GM23338 (cell line): Measurements from ENCODE around the gene ANKMY2. TPM values are rescaled to one million over a fixed set of nuclear protein-coding genes. Genes with fewer than 3 reads are reported as not detected.
"Not testable (repeated sequence)": the region's sequence is repeated elsewhere in the genome, so short reads cannot be mapped to it uniquely, and the experiment has no call there.

ENCODE experiments used
- ATAC-seq: fragments of 200-7000 bp; cut with Tn5 transposase; 3 replicates; pipeline ENCODE4 v1.9.1; 2020
- DNase-seq: peaks from one replicate; pipeline ENCODE4 v3.0.0-alpha.2; 2015; ENCODE audit warnings: low spot score
- H2AFZ ChIP-seq: fragments of 200-600 bp; sonication (generic); 2 replicates; pipeline ENCODE4 v1.8.0; 2016; ENCODE audit warnings: antibody characterized with exemption, mild to moderate bottlenecking, moderate library complexity
- H3F3A ChIP-seq: fragments of 200-600 bp; sonication (generic); replicated peaks from 2 replicates; pipeline ENCODE4 v1.8.0; 2017; ENCODE audit warnings: antibody characterized with exemption, mixed run types, low read depth
- H3K27ac ChIP-seq: fragments of 200-600 bp; sonication (generic); 2 replicates; pipeline ENCODE4 v1.6.1; 2016; ENCODE audit warnings: low read depth
- H3K27me3 ChIP-seq: fragments of 200-600 bp; sonication (generic); 2 replicates; pipeline ENCODE4 v1.8.0; 2016; ENCODE audit warnings: mild to moderate bottlenecking, mixed run types, moderate library complexity; ENCODE audit not compliant: insufficient read depth
- H3K36me3 ChIP-seq: fragments of 200-600 bp; sonication (generic); 2 replicates; pipeline ENCODE4 v1.8.0; 2016; ENCODE audit warnings: mild to moderate bottlenecking; ENCODE audit not compliant: insufficient read depth
- H3K4me1 ChIP-seq: fragments of 200-600 bp; sonication (generic); 2 replicates; pipeline ENCODE4 v1.8.0; 2016; ENCODE audit warnings: mild to moderate bottlenecking, moderate library complexity; ENCODE audit not compliant: insufficient read depth
- H3K4me2 ChIP-seq: fragments of 200-600 bp; sonication (generic); 2 replicates; pipeline ENCODE4 v1.7.1; 2017; ENCODE audit warnings: mixed run types
- H3K4me3 ChIP-seq: fragments of 200-600 bp; sonication (generic); 2 replicates; pipeline ENCODE4 v1.6.1; 2016; ENCODE audit warnings: mixed run types
- H3K79me2 ChIP-seq: fragments of 200-600 bp; sonication (generic); replicated peaks from 2 replicates; pipeline ENCODE4 v1.8.0; 2017; ENCODE audit warnings: mild to moderate bottlenecking; ENCODE audit not compliant: insufficient read depth
- H3K9me2 ChIP-seq: fragments of 200-600 bp; sonication (generic); 2 replicates; pipeline ENCODE4 v1.8.0; 2017; ENCODE audit not compliant: insufficient read depth
- H4K20me1 ChIP-seq: fragments of 200-600 bp; sonication (generic); replicated peaks from 2 replicates; pipeline ENCODE4 v1.8.0; 2017; ENCODE audit warnings: mild to moderate bottlenecking; ENCODE audit not compliant: insufficient read depth
- H3K27ac Mint-ChIP-seq: 2 replicates; pipeline ENCODE4 v1.8.0; 2020; ENCODE audit warnings: inconsistent platforms, mild to moderate bottlenecking, moderate library complexity, mixed read lengths
- H3K27me3 Mint-ChIP-seq: 3 replicates; pipeline ENCODE4 v1.8.0; 2022; ENCODE audit warnings: low read depth, mild to moderate bottlenecking, moderate library complexity, mixed read lengths, inconsistent platforms; ENCODE audit not compliant: insufficient read depth, poor library complexity
- H3K36me3 Mint-ChIP-seq: 3 replicates; pipeline ENCODE4 v1.8.0; 2021; ENCODE audit warnings: low read depth, mild to moderate bottlenecking, inconsistent platforms, moderate library complexity, mixed read lengths
- H3K4me1 Mint-ChIP-seq: 3 replicates; pipeline ENCODE4 v1.8.0; 2020; ENCODE audit warnings: mild to moderate bottlenecking, inconsistent platforms, mixed read lengths
- H3K4me3 Mint-ChIP-seq: 3 replicates; pipeline ENCODE4 v1.8.0; 2021; ENCODE audit warnings: moderate library complexity, mild to moderate bottlenecking, inconsistent platforms, mixed read lengths
- H3K9me3 Mint-ChIP-seq: 3 replicates; pipeline ENCODE4 v1.8.0; 2020; ENCODE audit warnings: moderate library complexity, mild to moderate bottlenecking, inconsistent platforms, mixed read lengths
- CREB1 ChIP-seq: fragments of 250-450 bp; sonication (Bioruptor Pico); IDR thresholded peaks from 2 replicates; pipeline ENCODE4 v1.5.0; 2020; ENCODE audit warnings: low read depth, mild to moderate bottlenecking, moderate library complexity
- EZH2 ChIP-seq: fragments of 200-600 bp; sonication (generic); IDR thresholded peaks from one replicate; pipeline ENCODE4 v1.8.0; 2017; ENCODE audit warnings: antibody characterized with exemption, mild to moderate bottlenecking, low read depth; ENCODE audit not compliant: unreplicated experiment
- EZH2phosphoT487 ChIP-seq: fragments of 200-600 bp; sonication (generic); IDR thresholded peaks from one replicate; pipeline ENCODE4 v1.8.1; 2018; ENCODE audit warnings: antibody characterized with exemption; ENCODE audit not compliant: unreplicated experiment
- NANOG ChIP-seq: IDR thresholded peaks from 2 replicates; pipeline ENCODE4 v1.6.1; 2016; ENCODE audit warnings: antibody characterized with exemption, borderline replicate concordance
- POLR2AphosphoS5 ChIP-seq: IDR thresholded peaks from 2 replicates; pipeline ENCODE4 v1.6.1; 2016; ENCODE audit warnings: antibody characterized with exemption, low read depth
- ZNF114 ChIP-seq: fragments of 250-450 bp; sonication (Bioruptor Pico); IDR thresholded peaks from 2 replicates; pipeline ENCODE4 v1.5.0; 2020; ENCODE audit warnings: mild to moderate bottlenecking, moderate library complexity
- ZNF331 ChIP-seq: fragments of 250-450 bp; sonication (Bioruptor Pico); IDR thresholded peaks from 2 replicates; pipeline ENCODE4 v1.5.0; 2020; ENCODE audit warnings: low read depth, mild to moderate bottlenecking, moderate library complexity
- polyA plus RNA-seq: library from polyadenylated mRNA; unstranded; fragments of >200 nt; fragmentation: Nextera tagmentation; extraction: Ambion mirVana; gene quantifications from 2 replicates; pipeline ENCODE4 v1.2.1, GENCODE V29; 2016
- total RNA-seq: library from RNA; depleted of rRNA; stranded (reverse); fragments of >200 nt; shearing (Covaris generic); gene quantifications from 2 replicates; pipeline ENCODE4 v1.2.3, GENCODE V29; 2014
- TF ChIP-seq, protein P1 (sequence below): IDR thresholded peaks from one replicate; pipeline ENCODE4 v1.6.1; 2018; ENCODE audit warnings: antibody characterized with exemption; ENCODE audit not compliant: unreplicated experiment
- TF ChIP-seq, protein P2 (sequence below), 2 experiments: fragments of 200-600 bp in 1 of 2; sonication (generic) in 1 of 2; conservative IDR thresholded peaks; 2 replicates each; pipeline versions ENCODE4 v1.5.1 to v1.6.1; 2016 to 2017; ENCODE audit warnings: antibody characterized with exemption in 2 of 2, low read depth in 2 of 2, mild to moderate bottlenecking in 2 of 2, moderate library complexity in 1 of 2

The ANKMY2 gene
- total and polyA plus RNA-seq, 2 experiments from 2014 or later, result 4.4 to 9.5 TPM

GRCh38 chr7:16598015-16598414 is 47.5 kb downstream of the ANKMY2 start (continued):
- TF ChIP-seq, protein P1, sequence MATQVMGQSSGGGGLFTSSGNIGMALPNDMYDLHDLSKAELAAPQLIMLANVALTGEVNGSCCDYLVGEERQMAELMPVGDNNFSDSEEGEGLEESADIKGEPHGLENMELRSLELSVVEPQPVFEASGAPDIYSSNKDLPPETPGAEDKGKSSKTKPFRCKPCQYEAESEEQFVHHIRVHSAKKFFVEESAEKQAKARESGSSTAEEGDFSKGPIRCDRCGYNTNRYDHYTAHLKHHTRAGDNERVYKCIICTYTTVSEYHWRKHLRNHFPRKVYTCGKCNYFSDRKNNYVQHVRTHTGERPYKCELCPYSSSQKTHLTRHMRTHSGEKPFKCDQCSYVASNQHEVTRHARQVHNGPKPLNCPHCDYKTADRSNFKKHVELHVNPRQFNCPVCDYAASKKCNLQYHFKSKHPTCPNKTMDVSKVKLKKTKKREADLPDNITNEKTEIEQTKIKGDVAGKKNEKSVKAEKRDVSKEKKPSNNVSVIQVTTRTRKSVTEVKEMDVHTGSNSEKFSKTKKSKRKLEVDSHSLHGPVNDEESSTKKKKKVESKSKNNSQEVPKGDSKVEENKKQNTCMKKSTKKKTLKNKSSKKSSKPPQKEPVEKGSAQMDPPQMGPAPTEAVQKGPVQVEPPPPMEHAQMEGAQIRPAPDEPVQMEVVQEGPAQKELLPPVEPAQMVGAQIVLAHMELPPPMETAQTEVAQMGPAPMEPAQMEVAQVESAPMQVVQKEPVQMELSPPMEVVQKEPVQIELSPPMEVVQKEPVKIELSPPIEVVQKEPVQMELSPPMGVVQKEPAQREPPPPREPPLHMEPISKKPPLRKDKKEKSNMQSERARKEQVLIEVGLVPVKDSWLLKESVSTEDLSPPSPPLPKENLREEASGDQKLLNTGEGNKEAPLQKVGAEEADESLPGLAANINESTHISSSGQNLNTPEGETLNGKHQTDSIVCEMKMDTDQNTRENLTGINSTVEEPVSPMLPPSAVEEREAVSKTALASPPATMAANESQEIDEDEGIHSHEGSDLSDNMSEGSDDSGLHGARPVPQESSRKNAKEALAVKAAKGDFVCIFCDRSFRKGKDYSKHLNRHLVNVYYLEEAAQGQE, result no peak

GRCh38 chr7:16595596-16595995 is 50.0 kb downstream of the ANKMY2 start:
- H3K27ac Mint-ChIP-seq, result not testable (repeated sequence)

DNA sequence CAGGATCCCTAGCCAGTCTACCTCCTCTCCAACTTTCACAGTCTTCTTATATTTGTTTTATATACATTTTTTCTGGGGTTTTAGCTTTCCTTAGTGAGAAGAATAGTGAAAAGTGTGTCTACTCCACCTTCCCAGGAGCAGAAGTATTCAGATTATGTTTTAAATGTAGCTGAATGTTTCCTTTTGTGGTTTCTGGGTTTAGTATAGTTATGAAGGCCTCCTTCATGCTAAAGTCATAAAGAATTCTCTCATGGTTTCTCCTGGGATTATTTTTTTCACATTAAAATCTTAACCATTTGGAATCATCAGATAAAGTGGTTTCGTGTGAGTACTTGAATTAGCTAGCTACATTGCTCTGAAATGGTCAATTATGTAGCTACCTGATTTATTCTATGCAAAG is 50.9 kb downstream of the ANKMY2 start:
- Histone ChIP-seq H3K27me3 (no peaks in the 10 kb centered on the region), H3K79me2 (no peaks in the 10 kb centered on the region), H3F3A (no peaks in the 10 kb centered on the region), H3K9me2 (peaks cover 10% of the 10 kb centered on the region; the same call in 1 of the 2 replicates), H3K36me3 (no peaks in the 10 kb centered on the region), H3K4me2 (no peak overlapping the region), H3K4me1 (peaks cover 4% of the 10 kb centered on the region; the same call in 1 of the 2 replicates), H3K27ac (no peak overlapping the region), H2AFZ (no peak overlapping the region), H3K4me3 (no peak overlapping the region), H4K20me1 (no peaks in the 10 kb centered on the region; the same call in 1 of the 2 replicates)
- Mint-ChIP-seq H3K27me3 (peaks cover 6% of the 10 kb centered on the region), H3K4me3 (no peak overlapping the region), H3K9me3 (no peaks in the 10 kb centered on the region), H3K4me1 (peaks cover 14% of the 10 kb centered on the region), H3K36me3 (no peaks in the 10 kb centered on the region), H3K27ac (no peak overlapping the region)
- DNase-seq (no peak), ATAC-seq (no peak)
- no peak for TF ChIP-seq EZH2
- no peak for TF ChIP-seq NANOG
- TF ChIP-seq ZNF114, result no peak
- no peak for TF ChIP-seq POLR2AphosphoS5
- TF ChIP-seq, protein P2, sequence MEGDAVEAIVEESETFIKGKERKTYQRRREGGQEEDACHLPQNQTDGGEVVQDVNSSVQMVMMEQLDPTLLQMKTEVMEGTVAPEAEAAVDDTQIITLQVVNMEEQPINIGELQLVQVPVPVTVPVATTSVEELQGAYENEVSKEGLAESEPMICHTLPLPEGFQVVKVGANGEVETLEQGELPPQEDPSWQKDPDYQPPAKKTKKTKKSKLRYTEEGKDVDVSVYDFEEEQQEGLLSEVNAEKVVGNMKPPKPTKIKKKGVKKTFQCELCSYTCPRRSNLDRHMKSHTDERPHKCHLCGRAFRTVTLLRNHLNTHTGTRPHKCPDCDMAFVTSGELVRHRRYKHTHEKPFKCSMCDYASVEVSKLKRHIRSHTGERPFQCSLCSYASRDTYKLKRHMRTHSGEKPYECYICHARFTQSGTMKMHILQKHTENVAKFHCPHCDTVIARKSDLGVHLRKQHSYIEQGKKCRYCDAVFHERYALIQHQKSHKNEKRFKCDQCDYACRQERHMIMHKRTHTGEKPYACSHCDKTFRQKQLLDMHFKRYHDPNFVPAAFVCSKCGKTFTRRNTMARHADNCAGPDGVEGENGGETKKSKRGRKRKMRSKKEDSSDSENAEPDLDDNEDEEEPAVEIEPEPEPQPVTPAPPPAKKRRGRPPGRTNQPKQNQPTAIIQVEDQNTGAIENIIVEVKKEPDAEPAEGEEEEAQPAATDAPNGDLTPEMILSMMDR (conservative IDR thresholded peaks at IDR 0.05; ENCODE audit: low read depth in 2 of 2), result no peak
- no peak for TF ChIP-seq CREB1 (CRISPR knock-in tag)
- TF ChIP-seq ZNF331, result no peak
- TF ChIP-seq EZH2phosphoT487, result no peak

More at GRCh38 chr7:16595596-16595995, 50.0 kb downstream of the ANKMY2 start:
- not testable (repeated sequence) for H3K4me3 Mint-ChIP-seq, ATAC-seq, H3K27me3 Mint-ChIP-seq, H3K79me2 ChIP-seq, H3K27ac ChIP-seq, H3K4me1 ChIP-seq, H3K9me3 Mint-ChIP-seq, H3K4me3 ChIP-seq, H4K20me1 ChIP-seq, DNase-seq, H3F3A ChIP-seq, H3K4me2 ChIP-seq, H3K27me3 ChIP-seq, H2AFZ ChIP-seq, H3K36me3 ChIP-seq, H3K36me3 Mint-ChIP-seq
- H3K4me1 Mint-ChIP-seq, result peaks cover 16% of the 10 kb centered on the region
- H3K9me2 ChIP-seq, result peaks cover 10% of the 10 kb centered on the region; the same call in 1 of the 2 replicates
